Activated T-helper 1 cell treated with anti-CD3 and anti-CD28 coated beads, Interleukin-12 subunit alpha, Interleukin-12 subunit beta, Interleukin-2, Interleukin-4 antibody, amounts not matched to agents 30 ng/mL and 10 ng/mL and 1 ng/mL, durations not matched to agents 14 hours and 24 hours and 36 hours (primary cell): Measurements from ENCODE around the gene LRRC7. TPM values are rescaled to one million over a fixed set of nuclear protein-coding genes. Genes with fewer than 3 reads are reported as not detected.

Experiments used
- DNase-seq: peaks from one replicate; pipeline ENCODE4 v3.0.0; 2021; ENCODE audit warnings: low spot score
- H3K27ac Mint-ChIP-seq: one replicate; pipeline ENCODE4 v1.8.0; 2021; ENCODE audit warnings: mild to moderate bottlenecking, mixed read lengths
- H3K27me3 Mint-ChIP-seq: one replicate; pipeline ENCODE4 v1.8.0; 2022; ENCODE audit warnings: mild to moderate bottlenecking, moderate library complexity, mixed read lengths; ENCODE audit not compliant: insufficient read depth
- H3K36me3 Mint-ChIP-seq: one replicate; pipeline ENCODE4 v1.8.0; 2021; ENCODE audit warnings: low read depth, mixed read lengths
- H3K4me1 Mint-ChIP-seq: one replicate; pipeline ENCODE4 v1.8.0; 2021; ENCODE audit warnings: low read depth, mixed read lengths
- H3K4me3 Mint-ChIP-seq: one replicate; pipeline ENCODE4 v1.8.0; 2021; ENCODE audit warnings: mild to moderate bottlenecking, moderate library complexity, mixed read lengths
- H3K9me3 Mint-ChIP-seq: one replicate; pipeline ENCODE4 v1.8.0; 2021; ENCODE audit warnings: mixed read lengths
- intact Hi-C: fragments of 100-400 bp; cut with micrococcal nuclease; formaldehyde crosslinking; loops from one replicate; pipeline ENCODE4 v1.15.1; 2024
- total RNA-seq: library from RNA; stranded (reverse); gene quantifications from 2 replicates; pipeline ENCODE4 v1.2.3, GENCODE V29; 2022

Gene LRRC7
- total RNA-seq, 1 donor from 2014 or later = not detected

- Mint-ChIP-seq H3K4me3 (no peak overlapping the region), H3K36me3 (no peaks in the 10 kb centered on the region), H3K27ac (no peak overlapping the region), H3K4me1 (no peaks in the 10 kb centered on the region), H3K9me3 (no peaks in the 10 kb centered on the region), H3K27me3 (no peaks in the 10 kb centered on the region)
- intact Hi-C loops = no loop called here
- no peak for DNase-seq
These were observed 524.8 kb downstream of the LRRC7 start for GRCh38 chr1:70092526-70092925.

DNA sequence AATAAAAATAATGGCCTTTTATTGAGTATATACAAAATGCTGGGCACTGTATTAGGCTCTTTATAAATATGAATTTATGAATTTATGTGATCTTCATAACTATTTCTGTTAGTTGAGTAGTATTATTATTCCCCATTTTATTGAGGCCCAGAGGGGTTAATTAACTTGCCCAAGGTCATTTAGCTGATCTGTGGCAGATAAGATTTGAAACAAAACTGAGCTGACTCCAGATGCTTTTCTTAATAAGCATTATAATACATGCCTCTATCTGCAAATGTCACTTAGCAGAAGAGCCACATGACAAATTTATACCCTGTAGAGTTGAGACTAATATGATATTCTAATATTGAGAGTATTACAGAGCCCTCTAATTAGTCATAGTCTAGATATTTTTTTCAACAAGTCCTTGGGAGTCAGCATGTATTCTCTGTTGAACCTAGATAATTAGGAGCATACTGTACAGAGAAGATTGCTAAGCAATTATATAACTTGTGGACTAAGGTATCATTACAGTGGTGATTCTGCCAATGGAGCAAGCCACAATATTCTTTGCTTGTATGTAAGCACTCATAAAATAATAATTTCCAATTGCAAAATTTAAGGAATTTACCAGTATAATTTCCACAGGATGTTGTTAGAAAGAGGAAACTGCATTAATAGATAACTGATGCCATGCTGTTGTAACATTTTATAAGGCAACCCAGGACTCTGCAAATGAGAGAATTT, 525.7 kb downstream of the LRRC7 start:
- H3K36me3 Mint-ChIP-seq = no peaks in the 10 kb centered on the region
- no peaks in the 10 kb centered on the region for H3K9me3 Mint-ChIP-seq
- H3K4me3 Mint-ChIP-seq = no peak overlapping the region
- H3K4me1 Mint-ChIP-seq = no peaks in the 10 kb centered on the region
- intact Hi-C loops = no loop called here
- no peak for DNase-seq
- no peaks in the 10 kb centered on the region for H3K27me3 Mint-ChIP-seq
- no peak overlapping the region for H3K27ac Mint-ChIP-seq

- DNase-seq = no peak
- Mint-ChIP-seq H3K9me3 (no peaks in the 10 kb centered on the region), H3K27ac (no peak overlapping the region), H3K4me3 (no peak overlapping the region), H3K27me3 (peaks cover 2% of the 10 kb centered on the region), H3K4me1 (no peaks in the 10 kb centered on the region), H3K36me3 (no peaks in the 10 kb centered on the region)
- intact Hi-C loops = no loop called here
These were observed 533.5 kb downstream of the LRRC7 start for GRCh38 chr1:70101231-70101630.

GRCh38 chr1:70101774-70102173, 534.1 kb downstream of the LRRC7 start:
- no peaks in the 10 kb centered on the region for H3K36me3 Mint-ChIP-seq
- H3K27ac Mint-ChIP-seq = no peak overlapping the region
- no peaks in the 10 kb centered on the region for H3K9me3 Mint-ChIP-seq
- peaks cover 2% of the 10 kb centered on the region for H3K27me3 Mint-ChIP-seq
- intact Hi-C loops = no loop called here
- no peak for DNase-seq
- H3K4me3 Mint-ChIP-seq = no peak overlapping the region
- H3K4me1 Mint-ChIP-seq = no peaks in the 10 kb centered on the region

DNA sequence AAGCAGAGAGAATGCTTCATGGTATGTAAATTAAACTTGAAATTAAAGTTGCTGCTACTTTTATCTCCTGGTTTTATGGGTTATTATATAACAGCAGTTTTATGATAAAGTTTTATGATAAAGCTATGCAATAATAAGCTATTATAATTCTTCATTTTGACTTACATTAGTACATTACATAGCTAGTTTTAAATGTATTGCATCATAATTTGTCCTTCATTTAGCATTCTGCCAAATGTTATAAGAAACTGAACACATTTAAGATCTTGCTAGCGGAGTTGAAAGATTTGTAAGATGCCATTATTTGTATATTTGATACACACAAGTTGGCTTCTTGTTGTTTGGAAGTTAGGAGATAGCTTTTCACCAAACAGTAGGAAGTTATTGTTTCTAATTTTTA, 536.0 kb downstream of the LRRC7 start:
- no peaks in the 10 kb centered on the region for H3K36me3 Mint-ChIP-seq
- no peak overlapping the region for H3K27ac Mint-ChIP-seq
- H3K4me1 Mint-ChIP-seq = no peaks in the 10 kb centered on the region
- no peak overlapping the region for H3K4me3 Mint-ChIP-seq
- H3K9me3 Mint-ChIP-seq = no peaks in the 10 kb centered on the region
- peaks cover 2% of the 10 kb centered on the region for H3K27me3 Mint-ChIP-seq
- intact Hi-C loops = no loop called here
- DNase-seq = no peak

DNA sequence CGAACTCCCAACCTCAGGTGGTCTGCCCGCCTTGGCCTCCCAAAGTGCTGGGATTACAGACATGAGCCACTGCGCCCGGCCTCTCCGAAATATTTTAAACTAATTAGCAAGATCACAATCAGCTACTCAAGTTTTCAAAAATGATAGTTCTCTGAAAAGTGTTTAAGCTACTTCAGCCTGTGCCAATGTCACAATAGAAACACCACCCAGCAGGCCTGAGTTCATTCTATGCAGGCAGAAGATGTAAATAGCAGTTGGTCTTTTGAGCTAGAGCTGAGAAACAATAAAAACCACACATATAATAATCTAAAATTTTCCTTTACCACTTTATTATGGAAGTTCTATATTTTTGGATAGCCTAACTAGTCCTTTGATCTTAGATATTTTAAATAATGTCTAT, 541.5 kb downstream of the LRRC7 start:
- intact Hi-C loops = no loop called here

DNA sequence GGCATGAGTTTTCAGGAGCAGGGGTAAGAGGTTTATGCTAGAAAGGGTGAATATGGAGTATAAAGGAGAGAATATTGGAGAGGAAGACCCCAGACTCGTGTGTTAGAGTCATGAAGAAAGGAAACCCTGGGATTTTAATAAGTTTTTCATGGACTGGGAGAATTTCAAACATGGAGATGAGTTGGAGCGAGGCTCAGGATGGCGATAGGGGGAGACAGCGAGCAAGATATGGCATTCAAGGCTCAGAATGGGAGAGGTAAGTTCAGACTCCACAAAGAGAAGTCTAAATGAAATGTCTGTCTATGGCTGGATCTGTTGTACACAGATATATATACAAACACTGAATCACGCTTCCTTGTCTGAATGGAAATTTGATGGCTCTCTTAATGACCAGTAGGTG, 545.1 kb downstream of the LRRC7 start:
- H3K4me3 Mint-ChIP-seq = no peak overlapping the region
- DNase-seq = no peak
- no peaks in the 10 kb centered on the region for H3K36me3 Mint-ChIP-seq
- H3K27me3 Mint-ChIP-seq = peaks cover 9% of the 10 kb centered on the region
- no peak overlapping the region for H3K27ac Mint-ChIP-seq
- H3K4me1 Mint-ChIP-seq = no peaks in the 10 kb centered on the region
- H3K9me3 Mint-ChIP-seq = no peaks in the 10 kb centered on the region
- intact Hi-C loops = no loop called here

More for the DNA sequence above, 541.5 kb downstream of the LRRC7 start:
- no peak overlapping the region for H3K27ac Mint-ChIP-seq
- DNase-seq = no peak
- H3K4me1 Mint-ChIP-seq = no peaks in the 10 kb centered on the region
- H3K4me3 Mint-ChIP-seq = no peak overlapping the region
- H3K9me3 Mint-ChIP-seq = no peaks in the 10 kb centered on the region
- H3K36me3 Mint-ChIP-seq = no peaks in the 10 kb centered on the region
- peaks cover 6% of the 10 kb centered on the region for H3K27me3 Mint-ChIP-seq

DNA sequence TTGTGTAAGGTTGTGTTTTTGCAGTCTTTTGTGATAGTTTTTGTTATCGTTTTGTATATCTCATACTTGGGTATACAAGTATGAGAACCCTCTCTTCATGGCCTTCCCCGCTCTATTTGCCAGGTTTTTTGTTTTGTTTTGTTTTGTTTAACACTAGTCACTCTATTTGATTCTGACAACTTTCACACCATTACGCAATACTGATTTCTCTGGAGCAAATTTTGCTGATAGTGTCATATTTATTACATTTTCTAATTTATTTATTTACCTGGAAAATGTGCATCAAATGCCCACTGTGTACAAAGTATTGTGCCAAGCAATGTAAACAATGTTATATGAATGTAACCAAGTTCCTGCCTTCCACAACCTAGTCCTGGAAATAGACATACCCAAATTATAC, 547.6 kb downstream of the LRRC7 start:
- Mint-ChIP-seq H3K36me3 (no peaks in the 10 kb centered on the region), H3K27me3 (peaks cover 9% of the 10 kb centered on the region), H3K27ac (no peak overlapping the region), H3K4me1 (no peaks in the 10 kb centered on the region), H3K9me3 (no peaks in the 10 kb centered on the region), H3K4me3 (no peak overlapping the region)
- DNase-seq = no peak
- intact Hi-C loops = no loop called here

DNA sequence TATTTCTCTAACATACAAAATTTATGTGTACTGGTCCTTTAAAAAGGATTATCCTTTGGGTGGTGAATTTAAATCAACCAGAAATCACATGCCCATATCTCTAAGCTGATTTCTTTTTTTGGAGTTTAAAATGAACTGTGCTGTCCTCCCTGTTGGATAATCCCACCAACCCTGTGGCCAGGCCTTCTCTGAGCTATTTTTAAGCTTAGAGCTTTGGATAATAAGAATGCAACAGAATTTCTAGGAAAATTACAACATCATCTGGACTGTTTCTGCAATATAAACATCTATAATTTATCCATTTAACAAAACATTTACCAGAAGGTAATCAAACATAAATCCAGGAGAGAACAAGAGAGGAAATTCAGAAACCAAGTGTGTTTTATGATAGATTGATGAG, 549.3 kb downstream of the LRRC7 start:
- H3K4me1 Mint-ChIP-seq = no peaks in the 10 kb centered on the region
- peaks cover 7% of the 10 kb centered on the region for H3K27me3 Mint-ChIP-seq
- no peak overlapping the region for H3K27ac Mint-ChIP-seq
- no peaks in the 10 kb centered on the region for H3K9me3 Mint-ChIP-seq
- intact Hi-C loops = no loop called here
- no peak for DNase-seq
- no peak overlapping the region for H3K4me3 Mint-ChIP-seq
- no peaks in the 10 kb centered on the region for H3K36me3 Mint-ChIP-seq

DNA sequence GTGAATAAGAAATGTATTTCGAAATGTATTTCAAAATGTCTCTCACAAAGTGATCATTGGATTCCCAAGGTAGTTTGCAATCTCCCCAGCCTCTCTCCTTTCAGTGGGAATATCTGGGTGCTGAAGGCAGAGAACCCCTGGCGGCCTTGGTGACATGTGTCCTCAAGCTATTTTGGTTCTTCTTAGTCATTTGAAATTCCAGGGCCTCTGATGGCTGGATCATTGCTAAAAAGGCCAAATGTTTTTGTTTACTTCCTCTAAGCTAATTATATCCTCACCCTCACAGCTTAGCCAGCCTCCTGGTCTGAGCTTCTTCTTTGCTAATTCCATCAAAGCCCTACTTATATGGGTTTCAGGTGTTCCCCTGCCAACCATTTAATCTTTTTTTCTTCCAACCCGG, 566.4 kb downstream of the LRRC7 start:
- Mint-ChIP-seq H3K4me1 (peaks cover 6% of the 10 kb centered on the region), H3K9me3 (no peaks in the 10 kb centered on the region), H3K27me3 (peaks cover 22% of the 10 kb centered on the region), H3K27ac (no peak overlapping the region), H3K36me3 (no peaks in the 10 kb centered on the region), H3K4me3 (no peak overlapping the region)
- no peak for DNase-seq
- intact Hi-C loops = loop anchor here (5.0 kb wide), 1 partner anchor 88 kb away; the partner anchor contains the start of gene SRSF11

DNA sequence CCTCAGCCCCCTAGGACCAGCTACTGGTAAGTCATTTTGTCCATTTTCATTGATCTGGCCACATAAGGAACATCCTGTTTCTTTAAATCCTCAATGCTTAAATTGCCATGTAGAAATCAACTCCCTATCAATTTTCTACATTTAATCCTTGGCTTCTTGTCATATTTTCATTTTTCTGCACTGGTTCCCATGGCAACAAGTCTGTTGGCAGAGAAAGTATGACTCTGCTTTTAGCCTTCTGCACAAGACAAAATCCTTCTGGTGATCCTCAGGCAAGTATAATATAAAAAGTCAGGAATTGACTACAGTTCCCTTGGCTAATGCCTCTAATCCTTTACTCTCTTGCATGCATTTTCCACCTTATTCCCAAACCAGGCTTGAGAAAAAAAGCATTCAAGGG, 572.6 kb downstream of the LRRC7 start:
- no peak for DNase-seq
- Mint-ChIP-seq H3K27me3 (peaks cover 8% of the 10 kb centered on the region), H3K4me3 (no peak overlapping the region), H3K4me1 (no peaks in the 10 kb centered on the region), H3K36me3 (no peaks in the 10 kb centered on the region), H3K27ac (no peak overlapping the region), H3K9me3 (no peaks in the 10 kb centered on the region)
- intact Hi-C loops = no loop called here

DNA sequence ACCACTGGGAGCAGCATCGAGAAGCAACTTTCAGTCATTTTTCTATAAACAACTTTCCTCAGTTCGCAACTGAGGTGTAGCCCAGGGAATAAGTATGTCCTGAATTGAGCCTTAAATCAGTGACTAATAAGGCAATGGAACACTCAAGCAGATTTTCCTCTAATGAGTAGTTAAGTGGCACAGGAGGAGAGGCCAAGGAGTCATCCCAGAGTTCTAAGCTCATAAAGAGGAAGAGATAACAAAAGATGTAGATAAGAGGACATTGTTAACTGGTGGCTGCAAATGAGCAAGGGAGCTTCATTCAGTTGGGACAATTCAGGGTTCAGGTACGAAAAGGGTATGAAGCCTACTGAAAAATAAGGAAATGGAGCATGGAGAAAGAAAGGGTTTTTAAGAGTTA, 573.2 kb downstream of the LRRC7 start:
- no peak for DNase-seq
- H3K36me3 Mint-ChIP-seq = no peaks in the 10 kb centered on the region
- H3K27me3 Mint-ChIP-seq = peaks cover 8% of the 10 kb centered on the region
- intact Hi-C loops = no loop called here
- H3K4me3 Mint-ChIP-seq = no peak overlapping the region
- H3K4me1 Mint-ChIP-seq = no peaks in the 10 kb centered on the region
- no peaks in the 10 kb centered on the region for H3K9me3 Mint-ChIP-seq
- H3K27ac Mint-ChIP-seq = no peak overlapping the region

DNA sequence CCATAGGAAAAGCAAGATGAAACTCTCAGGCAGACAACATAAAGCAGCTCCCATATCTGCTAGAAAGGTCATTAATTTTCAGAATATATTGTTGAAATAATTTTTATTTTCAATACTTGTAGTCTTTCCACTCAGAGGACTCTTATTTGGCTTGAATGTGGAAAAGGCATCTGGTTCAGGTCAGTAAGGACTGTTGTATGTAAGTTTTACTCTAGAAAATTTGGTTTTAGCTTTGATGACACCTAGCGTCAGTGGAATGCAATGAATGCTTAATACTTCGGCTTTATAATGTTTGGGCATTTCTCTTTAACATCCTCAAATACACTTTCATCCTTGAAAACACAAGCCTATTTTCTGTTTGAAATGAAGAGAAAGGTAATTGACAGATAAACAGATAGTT, 574.4 kb downstream of the LRRC7 start:
- H3K27ac Mint-ChIP-seq = no peak overlapping the region
- H3K27me3 Mint-ChIP-seq = peaks cover 8% of the 10 kb centered on the region
- no peaks in the 10 kb centered on the region for H3K4me1 Mint-ChIP-seq
- intact Hi-C loops = no loop called here
- no peaks in the 10 kb centered on the region for H3K36me3 Mint-ChIP-seq
- DNase-seq = no peak
- H3K4me3 Mint-ChIP-seq = no peak overlapping the region
- no peaks in the 10 kb centered on the region for H3K9me3 Mint-ChIP-seq
